OCI-LY1 (cell line): ENCODE measurements around the gene NKAIN4.

Source experiments
- EZH2 ChIP-seq: fragments of 200-600 bp; sonication (generic), shearing (Covaris generic); IDR thresholded peaks from 2 replicates; pipeline ENCODE4 v1.8.0; 2017; ENCODE audit warnings: borderline replicate concordance, mixed run types, mild to moderate bottlenecking, antibody characterized with exemption, low read length, moderate library complexity, mixed read lengths
- TF ChIP-seq, protein P1 (sequence below): fragments of 200-600 bp; sonication (generic), shearing (Covaris generic); IDR thresholded peaks from 2 replicates; pipeline ENCODE4 v1.5.1; 2017; ENCODE audit warnings: mild to moderate bottlenecking, antibody characterized with exemption, low read length, moderate library complexity, mixed read lengths

DNA sequence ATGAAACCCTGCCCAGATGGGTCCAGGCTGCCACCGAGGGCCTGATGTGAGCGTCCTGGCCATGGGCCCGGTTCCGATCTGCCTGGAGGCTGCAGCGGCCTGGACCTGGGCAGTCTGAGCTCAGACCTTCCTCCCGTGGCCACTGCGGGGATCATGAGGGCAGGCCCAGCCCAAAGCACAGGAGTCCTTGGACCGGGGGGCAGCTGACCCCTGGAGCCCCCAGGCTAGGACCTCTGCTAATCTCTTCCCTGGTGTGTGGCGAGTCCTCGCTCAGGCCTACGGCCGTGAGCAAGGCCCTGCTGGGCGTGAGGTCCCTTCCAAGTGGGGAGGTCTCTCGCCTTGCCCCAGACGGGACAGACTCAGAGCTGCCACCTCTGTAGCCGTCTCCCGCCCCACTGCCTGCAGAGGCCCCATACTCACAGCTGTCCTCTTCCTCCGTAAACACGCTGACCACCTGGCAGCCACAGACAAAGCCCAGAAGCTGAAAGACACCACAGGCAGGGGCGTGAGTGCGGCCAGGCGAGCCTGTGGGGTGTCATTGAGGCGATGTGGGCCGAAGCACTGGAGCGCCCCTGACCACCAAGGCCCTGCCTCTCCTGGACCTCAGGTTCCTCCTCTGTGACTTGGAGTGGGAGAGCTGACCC, 10.5 kb downstream of the NKAIN4 start:
- TF ChIP-seq, protein P1, sequence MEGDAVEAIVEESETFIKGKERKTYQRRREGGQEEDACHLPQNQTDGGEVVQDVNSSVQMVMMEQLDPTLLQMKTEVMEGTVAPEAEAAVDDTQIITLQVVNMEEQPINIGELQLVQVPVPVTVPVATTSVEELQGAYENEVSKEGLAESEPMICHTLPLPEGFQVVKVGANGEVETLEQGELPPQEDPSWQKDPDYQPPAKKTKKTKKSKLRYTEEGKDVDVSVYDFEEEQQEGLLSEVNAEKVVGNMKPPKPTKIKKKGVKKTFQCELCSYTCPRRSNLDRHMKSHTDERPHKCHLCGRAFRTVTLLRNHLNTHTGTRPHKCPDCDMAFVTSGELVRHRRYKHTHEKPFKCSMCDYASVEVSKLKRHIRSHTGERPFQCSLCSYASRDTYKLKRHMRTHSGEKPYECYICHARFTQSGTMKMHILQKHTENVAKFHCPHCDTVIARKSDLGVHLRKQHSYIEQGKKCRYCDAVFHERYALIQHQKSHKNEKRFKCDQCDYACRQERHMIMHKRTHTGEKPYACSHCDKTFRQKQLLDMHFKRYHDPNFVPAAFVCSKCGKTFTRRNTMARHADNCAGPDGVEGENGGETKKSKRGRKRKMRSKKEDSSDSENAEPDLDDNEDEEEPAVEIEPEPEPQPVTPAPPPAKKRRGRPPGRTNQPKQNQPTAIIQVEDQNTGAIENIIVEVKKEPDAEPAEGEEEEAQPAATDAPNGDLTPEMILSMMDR: no peak
- TF ChIP-seq EZH2: no peak
